ENCODE data around the gene C6orf52. TPM values are rescaled to one million over a fixed set of nuclear protein-coding genes. Genes with fewer than 3 reads are reported as not detected.

The C6orf52 gene
- total RNA-seq, 1 experiment from 2014 or later = 6.5 TPM

DNA sequence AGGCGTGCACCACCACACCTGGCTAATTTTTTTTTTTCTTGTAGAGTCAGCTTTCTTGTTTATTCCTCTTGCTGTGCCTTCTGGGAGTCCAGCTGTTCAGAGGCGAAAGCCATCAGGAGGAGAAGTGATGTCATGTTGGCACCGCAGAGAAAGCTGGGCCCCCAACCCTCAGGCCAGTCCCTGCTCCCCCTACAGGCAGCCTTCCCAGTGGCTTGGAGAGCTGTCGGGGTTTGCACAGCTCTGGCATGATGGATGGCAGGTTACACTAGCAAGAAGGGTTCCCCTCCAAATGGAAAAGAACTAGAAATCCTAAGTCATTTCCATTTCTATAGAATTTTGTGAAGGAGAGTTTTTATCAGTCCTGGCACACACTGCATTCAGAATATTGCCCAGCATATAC lies 72.6 kb downstream of the C6orf52 start:
- no peaks in the 10 kb centered on the region for H3K27me3 ChIP-seq (ENCODE audit: control insufficient read depth, insufficient read depth, low read length)
- in situ Hi-C loops (cut with HindIII; ENCODE audit: low pct_unique_long_range_greater_than_20kb, low sequenced_read_pairs) = no loop called here
- TF ChIP-seq, protein P1, sequence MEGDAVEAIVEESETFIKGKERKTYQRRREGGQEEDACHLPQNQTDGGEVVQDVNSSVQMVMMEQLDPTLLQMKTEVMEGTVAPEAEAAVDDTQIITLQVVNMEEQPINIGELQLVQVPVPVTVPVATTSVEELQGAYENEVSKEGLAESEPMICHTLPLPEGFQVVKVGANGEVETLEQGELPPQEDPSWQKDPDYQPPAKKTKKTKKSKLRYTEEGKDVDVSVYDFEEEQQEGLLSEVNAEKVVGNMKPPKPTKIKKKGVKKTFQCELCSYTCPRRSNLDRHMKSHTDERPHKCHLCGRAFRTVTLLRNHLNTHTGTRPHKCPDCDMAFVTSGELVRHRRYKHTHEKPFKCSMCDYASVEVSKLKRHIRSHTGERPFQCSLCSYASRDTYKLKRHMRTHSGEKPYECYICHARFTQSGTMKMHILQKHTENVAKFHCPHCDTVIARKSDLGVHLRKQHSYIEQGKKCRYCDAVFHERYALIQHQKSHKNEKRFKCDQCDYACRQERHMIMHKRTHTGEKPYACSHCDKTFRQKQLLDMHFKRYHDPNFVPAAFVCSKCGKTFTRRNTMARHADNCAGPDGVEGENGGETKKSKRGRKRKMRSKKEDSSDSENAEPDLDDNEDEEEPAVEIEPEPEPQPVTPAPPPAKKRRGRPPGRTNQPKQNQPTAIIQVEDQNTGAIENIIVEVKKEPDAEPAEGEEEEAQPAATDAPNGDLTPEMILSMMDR (IDR thresholded peaks at IDR 0.05) = no peak
- TF ChIP-seq SIN3A (IDR thresholded peaks at IDR 0.05; ENCODE audit: borderline replicate concordance, insufficient read depth, low read depth, low read length) (no peak), POLR2AphosphoS5 (IDR thresholded peaks at IDR 0.05; ENCODE audit: low read depth, low read length) (no peak), TCF7L2 (IDR thresholded peaks at IDR 0.05; ENCODE audit: low read depth, low read length) (no peak)
- TF ChIP-seq, protein P2, sequence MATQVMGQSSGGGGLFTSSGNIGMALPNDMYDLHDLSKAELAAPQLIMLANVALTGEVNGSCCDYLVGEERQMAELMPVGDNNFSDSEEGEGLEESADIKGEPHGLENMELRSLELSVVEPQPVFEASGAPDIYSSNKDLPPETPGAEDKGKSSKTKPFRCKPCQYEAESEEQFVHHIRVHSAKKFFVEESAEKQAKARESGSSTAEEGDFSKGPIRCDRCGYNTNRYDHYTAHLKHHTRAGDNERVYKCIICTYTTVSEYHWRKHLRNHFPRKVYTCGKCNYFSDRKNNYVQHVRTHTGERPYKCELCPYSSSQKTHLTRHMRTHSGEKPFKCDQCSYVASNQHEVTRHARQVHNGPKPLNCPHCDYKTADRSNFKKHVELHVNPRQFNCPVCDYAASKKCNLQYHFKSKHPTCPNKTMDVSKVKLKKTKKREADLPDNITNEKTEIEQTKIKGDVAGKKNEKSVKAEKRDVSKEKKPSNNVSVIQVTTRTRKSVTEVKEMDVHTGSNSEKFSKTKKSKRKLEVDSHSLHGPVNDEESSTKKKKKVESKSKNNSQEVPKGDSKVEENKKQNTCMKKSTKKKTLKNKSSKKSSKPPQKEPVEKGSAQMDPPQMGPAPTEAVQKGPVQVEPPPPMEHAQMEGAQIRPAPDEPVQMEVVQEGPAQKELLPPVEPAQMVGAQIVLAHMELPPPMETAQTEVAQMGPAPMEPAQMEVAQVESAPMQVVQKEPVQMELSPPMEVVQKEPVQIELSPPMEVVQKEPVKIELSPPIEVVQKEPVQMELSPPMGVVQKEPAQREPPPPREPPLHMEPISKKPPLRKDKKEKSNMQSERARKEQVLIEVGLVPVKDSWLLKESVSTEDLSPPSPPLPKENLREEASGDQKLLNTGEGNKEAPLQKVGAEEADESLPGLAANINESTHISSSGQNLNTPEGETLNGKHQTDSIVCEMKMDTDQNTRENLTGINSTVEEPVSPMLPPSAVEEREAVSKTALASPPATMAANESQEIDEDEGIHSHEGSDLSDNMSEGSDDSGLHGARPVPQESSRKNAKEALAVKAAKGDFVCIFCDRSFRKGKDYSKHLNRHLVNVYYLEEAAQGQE (IDR thresholded peaks at IDR 0.05; ENCODE audit: insufficient read depth in 1 of 2, low read depth in 2 of 2, low read length in 1 of 2) = no peak
- POLR2A ChIA-PET = no interaction called here
- H3K4me1 ChIP-seq (ENCODE audit: control insufficient read depth, insufficient read depth, low read length) = no peaks in the 10 kb centered on the region
- CTCF ChIA-PET = no interaction called here
- intact Hi-C loops (cut with micrococcal nuclease; ENCODE audit: unreplicated experiment) = no loop called here
- DNase-seq (ENCODE audit: low read depth, low spot score) = no peak
- BruUV-seq (replicated peaks) = no TSS peak
- ATAC-seq = no peak
- H3K9me3 ChIP-seq (ENCODE audit: control insufficient read depth, insufficient read depth, low read depth, low read length) = no peaks in the 10 kb centered on the region
- no peak overlapping the region for H3K4me3 ChIP-seq (ENCODE audit: low read depth in 2 of 2, low read length in 2 of 2)
- H3K36me3 ChIP-seq (ENCODE audit: control insufficient read depth, insufficient read depth, low read length) = peaks cover 11% of the 10 kb centered on the region
- H3K27ac ChIP-seq (ENCODE audit: low read length) = no peak overlapping the region

Other genes with a start within 250 kb of the C6orf52 start
- 42.8 TPM for gene GCNT2, start 173.3 kb downstream of the C6orf52 start, total RNA-seq (2021; ENCODE audit: unreplicated experiment)
- 27.3 TPM for gene PAK1IP1, start 356 bp upstream of the C6orf52 start, total RNA-seq (2021; ENCODE audit: unreplicated experiment)
- gene TMEM14C, start 28.5 kb upstream of the C6orf52 start, total RNA-seq (2021; ENCODE audit: unreplicated experiment) = 159 TPM
- gene TMEM14B, start 53.2 kb upstream of the C6orf52 start, total RNA-seq (2021; ENCODE audit: unreplicated experiment) = 180 TPM
- 0.21 TPM for gene MAK, start 143.9 kb upstream of the C6orf52 start, total RNA-seq (2021; ENCODE audit: unreplicated experiment)
- not detected for gene GCM2, start 187.4 kb upstream of the C6orf52 start, total RNA-seq (2021; ENCODE audit: unreplicated experiment)
- 2.4 TPM for gene SYCP2L, start 192.4 kb upstream of the C6orf52 start, total RNA-seq (2021; ENCODE audit: unreplicated experiment)

Measured in Panc1 (cell line).